Measurements from ENCODE around the gene SPACA7. TPM values are rescaled to one million over a fixed set of nuclear protein-coding genes. Genes with fewer than 3 reads are reported as not detected.

Gene SPACA7
- polyA plus RNA-seq, 3 donors = not detected

DNA sequence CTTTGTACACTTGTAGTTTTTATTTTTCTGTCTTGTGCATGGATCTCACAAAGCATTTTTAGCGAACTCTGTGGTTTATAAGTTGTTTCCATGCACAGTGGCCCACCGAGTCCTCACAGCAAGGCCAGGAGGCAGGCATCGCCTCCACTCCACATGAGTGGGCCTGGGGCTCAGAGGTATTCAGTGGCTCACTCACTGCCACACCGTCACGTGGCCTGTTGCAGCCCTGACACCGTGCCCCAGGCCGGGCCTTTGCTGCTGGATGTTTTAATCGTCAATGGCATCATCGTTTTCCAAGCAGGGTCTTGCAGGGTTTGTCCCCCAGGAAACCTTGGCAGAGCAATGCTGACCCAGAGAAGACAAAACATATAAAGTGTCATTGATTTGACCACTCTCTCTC is 59.8 kb downstream of the SPACA7 start:
- Histone ChIP-seq H3K36me3 (replicated peaks in 1 of 2; ENCODE audit: control insufficient read depth in 1 of 2, insufficient read depth in 2 of 2, low read length in 2 of 2) (no peaks in the 10 kb centered on the region), H3K4me3 (replicated peaks in 1 of 3; ENCODE audit: low read depth in 2 of 3, low read length in 3 of 3) (no peak overlapping the region), H3K9ac (ENCODE audit: insufficient read depth, low read length, poor library complexity, severe bottlenecking) (no peak overlapping the region), H3K4me1 (ENCODE audit: control insufficient read depth in 1 of 2, insufficient read depth in 2 of 2, low read length in 2 of 2) (no peaks in the 10 kb centered on the region), H3K9me3 (replicated peaks in 1 of 2; ENCODE audit: control insufficient read depth in 1 of 2, insufficient read depth in 1 of 2, low read length in 2 of 2) (peaks cover 10% of the 10 kb centered on the region in 2 donors), H3K4me2 (replicated peaks; ENCODE audit: extremely low read depth, low read length, poor library complexity, severe bottlenecking) (no peak overlapping the region), H3K27ac (ENCODE audit: low read depth in 1 of 2, low read length in 2 of 2) (no peak overlapping the region), H3K27me3 (ENCODE audit: control insufficient read depth in 2 of 2, insufficient read depth in 2 of 2, low read length in 2 of 2) (no peaks in the 10 kb centered on the region), H4K20me1 (ENCODE audit: insufficient read depth, low read length) (no peaks in the 10 kb centered on the region), H2AFZ (ENCODE audit: insufficient read depth, low read depth, low read length, poor library complexity, severe bottlenecking) (no peak overlapping the region), H3K79me2 (ENCODE audit: insufficient read depth, low read length) (no peaks in the 10 kb centered on the region)
- 89% methylated on average over 8 of the region's 9 CpGs for WGBS (ENCODE audit: insufficient coverage)
- Mint-ChIP-seq H3K36me3 (no peaks in the 10 kb centered on the region), H3K9me3 (peaks cover 6 to 20% (median 17%) of the 10 kb centered on the region in 7 donors), H3K27me3 (ENCODE audit: low read depth in 3 of 3) (peaks cover 4 to 11% (median 4%) of the 10 kb centered on the region in 3 donors), H3K4me3 (no peak overlapping the region), H3K27ac (no peak overlapping the region), H3K4me1 (no peaks in the 10 kb centered on the region)
- DNase-seq = no peak
- TF ChIP-seq, protein P1, sequence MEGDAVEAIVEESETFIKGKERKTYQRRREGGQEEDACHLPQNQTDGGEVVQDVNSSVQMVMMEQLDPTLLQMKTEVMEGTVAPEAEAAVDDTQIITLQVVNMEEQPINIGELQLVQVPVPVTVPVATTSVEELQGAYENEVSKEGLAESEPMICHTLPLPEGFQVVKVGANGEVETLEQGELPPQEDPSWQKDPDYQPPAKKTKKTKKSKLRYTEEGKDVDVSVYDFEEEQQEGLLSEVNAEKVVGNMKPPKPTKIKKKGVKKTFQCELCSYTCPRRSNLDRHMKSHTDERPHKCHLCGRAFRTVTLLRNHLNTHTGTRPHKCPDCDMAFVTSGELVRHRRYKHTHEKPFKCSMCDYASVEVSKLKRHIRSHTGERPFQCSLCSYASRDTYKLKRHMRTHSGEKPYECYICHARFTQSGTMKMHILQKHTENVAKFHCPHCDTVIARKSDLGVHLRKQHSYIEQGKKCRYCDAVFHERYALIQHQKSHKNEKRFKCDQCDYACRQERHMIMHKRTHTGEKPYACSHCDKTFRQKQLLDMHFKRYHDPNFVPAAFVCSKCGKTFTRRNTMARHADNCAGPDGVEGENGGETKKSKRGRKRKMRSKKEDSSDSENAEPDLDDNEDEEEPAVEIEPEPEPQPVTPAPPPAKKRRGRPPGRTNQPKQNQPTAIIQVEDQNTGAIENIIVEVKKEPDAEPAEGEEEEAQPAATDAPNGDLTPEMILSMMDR (IDR thresholded peaks at IDR 0.05) = no peak
- intact Hi-C loops (cut with micrococcal nuclease) = no loop called here

DNA sequence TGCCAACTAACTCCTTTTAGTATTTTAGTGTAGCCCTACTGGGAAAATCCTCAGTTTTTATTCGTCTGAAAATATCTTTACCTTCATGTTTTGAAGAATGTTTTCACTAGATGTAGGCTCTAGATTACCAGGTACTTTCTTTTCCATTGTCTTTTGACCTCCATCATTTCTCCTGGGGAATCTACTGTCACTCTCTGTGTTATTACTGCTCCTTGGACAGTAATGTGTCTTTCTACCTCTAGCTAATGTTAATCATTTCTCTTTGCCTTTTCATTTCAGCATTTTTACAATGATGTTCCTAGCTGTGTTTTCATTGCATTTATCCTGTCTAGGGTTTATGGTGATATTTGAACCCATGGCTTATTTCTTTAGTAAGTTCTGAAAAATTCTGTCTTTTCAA is 61.9 kb downstream of the SPACA7 start:
- no peaks in the 10 kb centered on the region for H3K4me1 ChIP-seq (ENCODE audit: control insufficient read depth in 1 of 2, insufficient read depth in 2 of 2, low read length in 2 of 2)
- H2AFZ ChIP-seq (ENCODE audit: insufficient read depth, low read depth, low read length, poor library complexity, severe bottlenecking) = no peak overlapping the region
- 100% methylated on average over 1 of the region's 1 CpG for whole genome bisulfite sequencing (ENCODE audit: insufficient coverage)
- peaks cover 4 to 14% (median 11%) of the 10 kb centered on the region in 7 donors for H3K9me3 Mint-ChIP-seq
- H3K27me3 Mint-ChIP-seq (ENCODE audit: low read depth in 3 of 3) = peaks cover 1 to 18% (median 7%) of the 10 kb centered on the region in 3 donors
- no peak overlapping the region for H3K27ac ChIP-seq (ENCODE audit: low read depth in 1 of 2, low read length in 2 of 2)
- no peak overlapping the region for H3K4me2 ChIP-seq (replicated peaks; ENCODE audit: extremely low read depth, low read length, poor library complexity, severe bottlenecking)
- H3K4me3 ChIP-seq (replicated peaks in 1 of 3; ENCODE audit: low read depth in 2 of 3, low read length in 3 of 3) = no peak overlapping the region
- H3K79me2 ChIP-seq (ENCODE audit: insufficient read depth, low read length) = no peaks in the 10 kb centered on the region
- H3K4me1 Mint-ChIP-seq = no peaks in the 10 kb centered on the region
- peaks cover 5 to 10% of the 10 kb centered on the region in 2 donors for H3K9me3 ChIP-seq (replicated peaks in 1 of 2; ENCODE audit: control insufficient read depth in 1 of 2, insufficient read depth in 1 of 2, low read length in 2 of 2)
- intact Hi-C loops (cut with micrococcal nuclease) = no loop called here
- no peaks in the 10 kb centered on the region for H3K27me3 ChIP-seq (ENCODE audit: control insufficient read depth in 2 of 2, insufficient read depth in 2 of 2, low read length in 2 of 2)
- H3K4me3 Mint-ChIP-seq = no peak overlapping the region
- no peak overlapping the region for H3K27ac Mint-ChIP-seq
- H3K36me3 Mint-ChIP-seq = no peaks in the 10 kb centered on the region
- TF ChIP-seq, protein P1 (IDR thresholded peaks at IDR 0.05) = no peak
- no peak overlapping the region for H3K9ac ChIP-seq (ENCODE audit: insufficient read depth, low read length, poor library complexity, severe bottlenecking)
- H3K36me3 ChIP-seq (replicated peaks in 1 of 2; ENCODE audit: control insufficient read depth in 1 of 2, insufficient read depth in 2 of 2, low read length in 2 of 2) = no peaks in the 10 kb centered on the region
- no peaks in the 10 kb centered on the region for H4K20me1 ChIP-seq (ENCODE audit: insufficient read depth, low read length)
- no peak for DNase-seq

All from CD14-positive monocyte (primary cell).